Aorta (tissue), 5 donors: Measurements from ENCODE around the gene FAM229B. TPM values are rescaled to one million over a fixed set of nuclear protein-coding genes. Genes with fewer than 3 reads are reported as not detected.

Experiments
- ATAC-seq: fragments of 200-7000 bp; cut with Tn5 transposase; one replicate; pipeline ENCODE4 v1.9.1; 2022; ENCODE audit warnings: moderate library complexity; ENCODE audit not compliant: low FRiP score
- DNase-seq, 2 donors: peaks; one replicate each; pipeline ENCODE4 v3.0.0-alpha.2; 2020
- H3K27ac ChIP-seq, 2 donors: one replicate each; pipeline ENCODE4 v1.5.1; 2013; ENCODE audit warnings: low read length in 2 of 2, mild to moderate bottlenecking in 2 of 2, moderate library complexity in 2 of 2, control low read depth in 1 of 2, inconsistent platforms in 1 of 2, low read depth in 1 of 2
- H3K27me3 ChIP-seq, 2 donors: one replicate each; pipeline ENCODE4 v1.6.1; 2013; ENCODE audit warnings: control low read depth in 1 of 2, low read length in 1 of 2, mild to moderate bottlenecking in 1 of 2, moderate library complexity in 1 of 2; ENCODE audit not compliant: insufficient read depth in 2 of 2, control insufficient read depth in 1 of 2
- H3K36me3 ChIP-seq, 2 donors: one replicate each; pipeline ENCODE4 v1.6.1; 2013; ENCODE audit warnings: control low read depth in 1 of 2, low read length in 1 of 2, mild to moderate bottlenecking in 1 of 2; ENCODE audit not compliant: insufficient read depth in 2 of 2, control insufficient read depth in 1 of 2
- H3K4me1 ChIP-seq, 2 donors: one replicate each; pipeline ENCODE4 v1.6.1; 2013; ENCODE audit warnings: low read length in 2 of 2, control low read depth in 1 of 2, mild to moderate bottlenecking in 1 of 2, moderate library complexity in 1 of 2; ENCODE audit not compliant: insufficient read depth in 2 of 2, control insufficient read depth in 1 of 2
- H3K4me3 ChIP-seq, 2 donors: one replicate each; pipeline ENCODE4 v1.5.1; 2013; ENCODE audit warnings: low read length in 2 of 2, control low read depth in 1 of 2, mild to moderate bottlenecking in 1 of 2
- H3K9me3 ChIP-seq: one replicate; pipeline ENCODE4 v1.6.1; 2013; ENCODE audit warnings: mild to moderate bottlenecking, low read length; ENCODE audit not compliant: control insufficient read depth
- WGBS, 2 donors: extraction: QIAGEN DNeasy Blood & Tissue Kit; methylation state at CpG; one replicate each; pipeline ENCODE4 v1.1.7; 2013; 5-methylcytosine and 5-hydroxymethylcytosine counted together
- intact Hi-C, 2 donors: fragments of 100-400 bp; cut with DNase I; formaldehyde crosslinking; loops; one replicate each; pipeline versions ENCODE4 v1.14.2 to v1.15.0; 2022
- polyA plus RNA-seq, 2 donors: library from polyadenylated mRNA; stranded (reverse); fragments of 200-250 nt; gene quantifications; one replicate each; pipeline ENCODE4 v1.2.3, GENCODE V29; 2013
- total RNA-seq, 2 donors: library from RNA; stranded (reverse); fragmentation: NEBNext Ultra II Directional; extraction: Animal tissue kit (Norgen Biotek cat#: 25700); gene quantifications; one replicate each; pipeline ENCODE4 v1.2.1, GENCODE V29; 2021
- donor health status: healthy with polysubstance abuse.
- donor health status: Bipolar disorder and iron deficiency.
- donor health status: DM: no; HTN: no; CAD: no.
- donor health status: DM: no; HTN: no; CAD: no.
- donor health status: DM: yes; HTN: yes; CAD: no.

The FAM229B gene
- total and polyA plus RNA-seq, 4 donors, result 13.8 to 39.3 (median 27.1) TPM

GRCh38 chr6:112113918-112114317 is 26.5 kb downstream of the FAM229B start:
- Histone ChIP-seq H3K36me3 (peaks cover 3 to 6% of the 10 kb centered on the region in 2 donors), H3K27ac (no peak overlapping the region), H3K9me3 (no peaks in the 10 kb centered on the region), H3K27me3 (no peaks in the 10 kb centered on the region), H3K4me1 (no peaks in the 10 kb centered on the region), H3K4me3 (no peak overlapping the region)
- intact Hi-C loops, result no loop called here
- ATAC-seq (no peak), DNase-seq (no peak)

GRCh38 chr6:112114577-112115223 is 27.3 kb downstream of the FAM229B start:
- ATAC-seq, result no peak
- WGBS, 2 donors, result 96 to 97% methylated on average over 3 of the region's 3 CpGs
- Histone ChIP-seq H3K36me3 (peaks cover 3 to 6% of the 10 kb centered on the region in 2 donors), H3K27me3 (no peaks in the 10 kb centered on the region), H3K9me3 (no peaks in the 10 kb centered on the region), H3K4me3 (no peak overlapping the region), H3K4me1 (no peaks in the 10 kb centered on the region), H3K27ac (no peak overlapping the region)
- intact Hi-C loops, result no loop called here
- DNase-seq, result no peak

- intact Hi-C loops, result no loop called here
- H3K27ac ChIP-seq, result no peak overlapping the region
- ATAC-seq (no peak), DNase-seq (no peak)
- peaks cover 3 to 6% of the 10 kb centered on the region in 2 donors for H3K36me3 ChIP-seq
- whole genome bisulfite sequencing, 2 donors, result 87 to 90% methylated on average over 1 of the region's 1 CpG
- no peaks in the 10 kb centered on the region for H3K4me1 ChIP-seq
- H3K9me3 ChIP-seq, result no peaks in the 10 kb centered on the region
- no peaks in the 10 kb centered on the region for H3K27me3 ChIP-seq
- H3K4me3 ChIP-seq, result no peak overlapping the region
Measured at GRCh38 chr6:112116221-112116620, 28.8 kb downstream of the FAM229B start.

- no peaks in the 10 kb centered on the region for H3K27me3 ChIP-seq
- no peaks in the 10 kb centered on the region for H3K9me3 ChIP-seq
- no peak overlapping the region for H3K27ac ChIP-seq
- DNase-seq, result no peak
- peaks cover 3 to 6% of the 10 kb centered on the region in 2 donors for H3K36me3 ChIP-seq
- no peaks in the 10 kb centered on the region for H3K4me1 ChIP-seq
- 86 to 93% methylated on average over 1 of the region's 1 CpG for WGBS, 2 donors
- H3K4me3 ChIP-seq, result no peak overlapping the region
- intact Hi-C loops, result no loop called here
- ATAC-seq, result no peak
Measured at GRCh38 chr6:112117554-112117953, 30.2 kb downstream of the FAM229B start.

- no peak overlapping the region for H3K27ac ChIP-seq
- no peaks in the 10 kb centered on the region for H3K4me1 ChIP-seq
- H3K9me3 ChIP-seq, result no peaks in the 10 kb centered on the region
- ATAC-seq, result no peak
- H3K27me3 ChIP-seq, result no peaks in the 10 kb centered on the region
- intact Hi-C loops, result no loop called here
- H3K36me3 ChIP-seq, result peaks cover 3 to 6% of the 10 kb centered on the region in 2 donors
- no peak for DNase-seq
- H3K4me3 ChIP-seq, result no peak overlapping the region
Measured at GRCh38 chr6:112118034-112118433, 30.6 kb downstream of the FAM229B start.

- H3K4me1 ChIP-seq, result no peaks in the 10 kb centered on the region
- no peak for ATAC-seq
- DNase-seq, result no peak
- intact Hi-C loops, result no loop called here
- no peaks in the 10 kb centered on the region for H3K9me3 ChIP-seq
- H3K27me3 ChIP-seq, result no peaks in the 10 kb centered on the region
- no peak overlapping the region for H3K27ac ChIP-seq
- H3K36me3 ChIP-seq, result peaks cover 0 to 2% of the 10 kb centered on the region in 2 donors
- 91 to 93% methylated on average over 2 of the region's 2 CpGs for WGBS, 2 donors
- no peak overlapping the region for H3K4me3 ChIP-seq
Measured at GRCh38 chr6:112122756-112123155, 35.4 kb downstream of the FAM229B start.

GRCh38 chr6:112123982-112124381 is 36.6 kb downstream of the FAM229B start:
- H3K27me3 ChIP-seq, result no peaks in the 10 kb centered on the region
- H3K9me3 ChIP-seq, result no peaks in the 10 kb centered on the region
- intact Hi-C loops, result no loop called here
- ATAC-seq (no peak), DNase-seq (no peak)
- no peak overlapping the region for H3K4me3 ChIP-seq
- 96 to 97% methylated on average over 1 of the region's 1 CpG for WGBS, 2 donors
- H3K36me3 ChIP-seq, result peaks cover 0 to 2% of the 10 kb centered on the region in 2 donors
- no peaks in the 10 kb centered on the region for H3K4me1 ChIP-seq
- no peak overlapping the region for H3K27ac ChIP-seq

- DNase-seq, result no peak
- Histone ChIP-seq H3K36me3 (peaks cover 0 to 2% of the 10 kb centered on the region in 2 donors), H3K27ac (no peak overlapping the region), H3K4me3 (no peak overlapping the region), H3K27me3 (no peaks in the 10 kb centered on the region), H3K4me1 (no peaks in the 10 kb centered on the region), H3K9me3 (no peaks in the 10 kb centered on the region)
- 90 to 95% methylated on average over 5 of the region's 5 CpGs for WGBS, 2 donors
- ATAC-seq, result no peak
- intact Hi-C loops, result no loop called here
Measured at GRCh38 chr6:112128208-112128607, 40.8 kb downstream of the FAM229B start.

GRCh38 chr6:112130878-112131277 is 43.5 kb downstream of the FAM229B start:
- ATAC-seq (no peak), DNase-seq (no peak)
- Histone ChIP-seq H3K4me3 (no peak overlapping the region), H3K27ac (no peak overlapping the region), H3K36me3 (peaks cover 0 to 4% of the 10 kb centered on the region in 2 donors), H3K4me1 (no peaks in the 10 kb centered on the region), H3K27me3 (no peaks in the 10 kb centered on the region), H3K9me3 (no peaks in the 10 kb centered on the region)
- intact Hi-C loops, result no loop called here
- 87 to 94% methylated on average over 3 of the region's 3 CpGs for WGBS, 2 donors
